CD4-positive, alpha-beta T cell treated with Interleukin-15 for 1 hour (primary cell): ENCODE results near the gene FRY.

ENCODE experiments used
- DNase-seq: peaks from one replicate; pipeline ENCODE4 v3.0.0-alpha.2; 2020

FRY gene

GRCh38 chr13:32315238-32316027 lies 283.9 kb downstream of the FRY start, which contains the start of the genes BRCA2 and ZAR1L:
BRCA2 (plus strand) TSS chr13:32315508; CDS start chr13:32316461, 953 bp downstream.
ZAR1L (minus strand) TSS chr13:32315363; CDS start chr13:32311925, 3,438 bp downstream.
- DNase-seq = peak; percentile 88

- no peak for DNase-seq
These were observed 284.4 kb downstream of the FRY start for GRCh38 chr13:32316028-32316339.

- no peak for DNase-seq
These were observed 284.9 kb downstream of the FRY start for GRCh38 chr13:32316501-32316900.

- no peak for DNase-seq
These were observed 286.3 kb downstream of the FRY start for GRCh38 chr13:32317716-32318465.

GRCh38 chr13:32320528-32320927 lies 289.0 kb downstream of the FRY start:
- no peak for DNase-seq

- DNase-seq = no peak
These were observed 292.3 kb downstream of the FRY start for GRCh38 chr13:32323912-32324311.

- no peak for DNase-seq
These were observed 298.9 kb downstream of the FRY start for GRCh38 chr13:32330441-32330840.

- no peak for DNase-seq
These were observed 303.1 kb downstream of the FRY start for GRCh38 chr13:32334671-32335070.

- no peak for DNase-seq
These were observed 309.3 kb downstream of the FRY start for GRCh38 chr13:32340914-32341313.

- no peak for DNase-seq
These were observed 316.1 kb downstream of the FRY start for GRCh38 chr13:32347651-32348050.
